OCI-LY7 (cell line): Measurements from ENCODE around the gene SPRYD4.

Source experiments
- EZH2phosphoT487 ChIP-seq: fragments of 200-600 bp; sonication (generic); IDR thresholded peaks from 2 replicates; pipeline ENCODE4 v1.6.1; 2018; ENCODE audit warnings: low read depth, borderline replicate concordance, mild to moderate bottlenecking, mixed run types, antibody characterized with exemption, low read length, moderate library complexity, mixed read lengths
- TF ChIP-seq, protein P1 (sequence below): fragments of 200-600 bp; sonication (generic); conservative IDR thresholded peaks from 2 replicates; pipeline ENCODE4 v1.5.1; 2014; ENCODE audit warnings: mild to moderate bottlenecking, antibody characterized with exemption, low read length, moderate library complexity, mixed read lengths

DNA sequence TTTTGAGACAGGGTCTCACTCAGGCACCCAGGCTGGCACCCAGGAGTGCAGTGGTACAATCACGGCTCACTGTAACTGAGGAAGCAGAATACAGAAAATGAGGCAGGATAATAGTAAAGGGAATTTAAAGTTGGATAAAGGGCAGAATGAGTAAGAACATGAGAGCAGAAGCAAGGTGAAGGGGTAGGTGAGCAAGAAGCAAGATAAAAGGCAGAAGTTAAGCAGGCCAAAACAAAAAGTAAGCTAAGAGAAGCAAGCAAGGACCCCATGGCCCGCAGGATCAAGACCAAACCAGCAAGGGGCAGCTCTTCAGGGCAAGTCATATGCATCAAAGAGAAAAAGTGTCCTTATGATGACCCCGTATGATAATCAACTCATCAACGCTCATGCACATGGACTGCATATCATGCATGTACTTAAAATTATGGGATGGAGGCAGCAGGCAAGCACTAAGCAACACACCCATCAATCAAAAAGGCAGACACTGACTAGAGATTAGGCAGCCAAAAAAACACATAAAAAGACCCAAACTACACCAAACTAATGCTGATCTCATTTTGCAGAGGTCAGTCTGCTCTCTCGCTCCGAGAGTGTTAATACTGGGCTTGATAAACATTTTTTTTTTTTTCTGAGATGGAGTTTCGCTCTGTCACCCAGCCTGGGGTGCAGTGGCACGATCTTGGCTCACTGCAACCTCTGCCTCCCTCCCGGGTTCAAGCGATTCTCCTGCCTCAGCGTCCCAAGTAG, 30.8 kb upstream of the SPRYD4 start:
- TF ChIP-seq, protein P1, sequence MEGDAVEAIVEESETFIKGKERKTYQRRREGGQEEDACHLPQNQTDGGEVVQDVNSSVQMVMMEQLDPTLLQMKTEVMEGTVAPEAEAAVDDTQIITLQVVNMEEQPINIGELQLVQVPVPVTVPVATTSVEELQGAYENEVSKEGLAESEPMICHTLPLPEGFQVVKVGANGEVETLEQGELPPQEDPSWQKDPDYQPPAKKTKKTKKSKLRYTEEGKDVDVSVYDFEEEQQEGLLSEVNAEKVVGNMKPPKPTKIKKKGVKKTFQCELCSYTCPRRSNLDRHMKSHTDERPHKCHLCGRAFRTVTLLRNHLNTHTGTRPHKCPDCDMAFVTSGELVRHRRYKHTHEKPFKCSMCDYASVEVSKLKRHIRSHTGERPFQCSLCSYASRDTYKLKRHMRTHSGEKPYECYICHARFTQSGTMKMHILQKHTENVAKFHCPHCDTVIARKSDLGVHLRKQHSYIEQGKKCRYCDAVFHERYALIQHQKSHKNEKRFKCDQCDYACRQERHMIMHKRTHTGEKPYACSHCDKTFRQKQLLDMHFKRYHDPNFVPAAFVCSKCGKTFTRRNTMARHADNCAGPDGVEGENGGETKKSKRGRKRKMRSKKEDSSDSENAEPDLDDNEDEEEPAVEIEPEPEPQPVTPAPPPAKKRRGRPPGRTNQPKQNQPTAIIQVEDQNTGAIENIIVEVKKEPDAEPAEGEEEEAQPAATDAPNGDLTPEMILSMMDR, result no peak
- no peak for TF ChIP-seq EZH2phosphoT487
